K562 (cell line): ENCODE data around the gene RFC2. TPM values are rescaled to one million over a fixed set of nuclear protein-coding genes. Genes with fewer than 3 reads are reported as not detected.

Source experiments
- ATAC-seq: fragments of 200-7000 bp; cut with Tn5 transposase; 3 replicates; pipeline ENCODE4 v1.9.1; 2020; ENCODE audit warnings: moderate library complexity
- BruUV-seq: library from RNA; stranded (reverse); fragments of 400-500 nt; replicated peaks from 2 replicates; lab custom pipeline; 2021; lab: Mats Ljungman, UMichigan
- CTCF ChIA-PET: fragments of 300-600 bp; formaldehyde crosslinking; extraction: SDS; loops from one replicate; lab custom pipeline; 2021; ENCODE audit warnings: low intra/inter-chr PET ratio; lab: Yijun Ruan, JAX
- POLR2A ChIA-PET: fragments of 300-600, 350-650 bp; sonication (Branson Sonifier 250); formaldehyde crosslinking; extraction: SDS; loops from one replicate; lab custom pipeline; 2021; ENCODE audit warnings: antibody characterized with exemption, inconsistent platforms; lab: Yijun Ruan, JAX
- DNase-seq, 4 experiments: peaks; one replicate each; pipeline versions ENCODE4 v3.0.0 to v3.0.0-alpha.2; 2011 to 2018; ENCODE audit warnings: low spot score in 3 of 4, mixed read lengths in 3 of 4; ENCODE audit errors: extremely low read depth in 1 of 4
- FAIRE-seq: peaks from 2 replicates; lab custom pipeline; 2011; peaks lifted over from hg19 to GRCh38; lab: Jason Lieb, UNC
- H2AFZ ChIP-seq: 2 replicates; pipeline ENCODE4 v1.6.0; 2011; ENCODE audit warnings: low read depth, low read length, control low read depth, inconsistent platforms
- H3K27ac ChIP-seq: fragments of 200-600 bp; 3 replicates; pipeline ENCODE4 v1.8.0; 2011; ENCODE audit warnings: low read depth, mild to moderate bottlenecking, control low read depth, inconsistent platforms, low read length, moderate library complexity, mixed read lengths; ENCODE audit errors: extremely low read depth
- H3K27me3 ChIP-seq, 2 experiments: fragments of 300-600 bp in 1 of 2; 2 replicates in 1 of 2; 3 replicates in 1 of 2; pipeline versions ENCODE4 v1.6.0 to v1.8.0; 2011; ENCODE audit warnings: inconsistent platforms in 2 of 2, low read length in 2 of 2, mild to moderate bottlenecking in 1 of 2, mixed read lengths in 1 of 2, moderate library complexity in 1 of 2; ENCODE audit not compliant: control insufficient read depth in 2 of 2, insufficient read depth in 2 of 2
- H3K36me3 ChIP-seq: fragments of 300-600 bp; 3 replicates; pipeline ENCODE4 v1.8.0; 2011; ENCODE audit warnings: mild to moderate bottlenecking, low read length, inconsistent platforms; ENCODE audit not compliant: control insufficient read depth, insufficient read depth
- H3K4me1 ChIP-seq, 2 experiments: fragments of 200-600 bp in 1 of 2; replicated peaks in 1 of 2; 2 replicates in 1 of 2; 3 replicates in 1 of 2; pipeline versions ENCODE4 v1.5.1 to v1.8.0; 2011; ENCODE audit warnings: inconsistent platforms in 2 of 2, low read length in 2 of 2, mild to moderate bottlenecking in 1 of 2, mixed read lengths in 1 of 2, moderate library complexity in 1 of 2; ENCODE audit not compliant: control insufficient read depth in 2 of 2, insufficient read depth in 2 of 2
- H3K4me2 ChIP-seq: 2 replicates; pipeline ENCODE4 v1.6.1; 2011; ENCODE audit warnings: low read length, control low read depth, inconsistent platforms, mixed read lengths; ENCODE audit not compliant: insufficient read depth
- H3K4me3 ChIP-seq: fragments of 200-600 bp; sonication (generic), shearing (Covaris generic); 2 replicates; pipeline ENCODE4 v1.5.1; 2016; ENCODE audit warnings: control low read depth, inconsistent platforms
- H3K79me2 ChIP-seq: fragments of 200-600 bp; 3 replicates; pipeline ENCODE4 v1.8.0; 2011; ENCODE audit warnings: low read length, inconsistent platforms; ENCODE audit not compliant: control insufficient read depth, insufficient read depth
- H3K9ac ChIP-seq, 2 experiments: 2 replicates each; pipeline versions ENCODE4 v1.6.0 to v1.6.1; 2011; ENCODE audit warnings: low read depth in 2 of 2, low read length in 2 of 2, control low read depth in 1 of 2, inconsistent platforms in 1 of 2, mild to moderate bottlenecking in 1 of 2, mixed read lengths in 1 of 2; ENCODE audit not compliant: insufficient read depth in 1 of 2
- H3K9me1 ChIP-seq: one replicate; pipeline ENCODE4 v1.6.0; 2011; ENCODE audit warnings: inconsistent platforms, mild to moderate bottlenecking, low read length, moderate library complexity; ENCODE audit not compliant: control insufficient read depth, insufficient read depth
- H3K9me3 ChIP-seq: replicated peaks from 2 replicates; pipeline ENCODE4 v1.5.1; 2011; ENCODE audit warnings: low read depth, low read length, inconsistent platforms; ENCODE audit not compliant: control insufficient read depth, insufficient read depth
- H4K20me1 ChIP-seq: replicated peaks from 2 replicates; pipeline ENCODE4 v1.6.1; 2011; ENCODE audit warnings: low read length, inconsistent platforms, mixed read lengths; ENCODE audit not compliant: control insufficient read depth, insufficient read depth
- CREB3L1 ChIP-seq: fragments of 450-650 bp; IDR thresholded peaks from 2 replicates; pipeline ENCODE4 v1.6.1; 2014; ENCODE audit warnings: low read depth, mild to moderate bottlenecking, moderate library complexity, borderline replicate concordance
- DPF2 ChIP-seq: fragments of 450-650 bp; IDR thresholded peaks from 2 replicates; pipeline ENCODE4 v1.6.1; 2016
- NELFE ChIP-seq: IDR thresholded peaks from 2 replicates; pipeline ENCODE4 v1.6.1; 2011; ENCODE audit warnings: mild to moderate bottlenecking; ENCODE audit not compliant: insufficient read depth, insufficient read length
- NFYB ChIP-seq: IDR thresholded peaks from 2 replicates; pipeline ENCODE4 v1.6.1; 2011; ENCODE audit warnings: mild to moderate bottlenecking, moderate library complexity; ENCODE audit not compliant: insufficient read length; ENCODE audit errors: extremely low read depth
- NR2C2 ChIP-seq, 2 experiments: fragments of 200-800 bp in 1 of 2; sonication (Bioruptor generic) in 1 of 2; sonication (generic) in 1 of 2; formaldehyde crosslinking in 1 of 2; IDR thresholded peaks; 2 replicates each; pipeline versions ENCODE4 v1.6.1 to v1.8.0; 2016 to 2022; ENCODE audit warnings: mild to moderate bottlenecking in 1 of 2, missing compliant biosample characterization in 1 of 2, missing genetic modification characterization in 1 of 2, missing genetic modification reagents in 1 of 2
- SRSF1 ChIP-seq: fragments of 200-400 bp; formaldehyde crosslinking; IDR thresholded peaks from 2 replicates; pipeline ENCODE4 v1.6.1; 2017; ENCODE audit warnings: mild to moderate bottlenecking, low read depth, low read length, moderate library complexity
- TRIM28 ChIP-seq: fragments of 450-650 bp; IDR thresholded peaks from 2 replicates; pipeline ENCODE4 v1.6.1; 2017
- ZNF407 ChIP-seq: fragments of 450-650 bp; IDR thresholded peaks from 2 replicates; pipeline ENCODE4 v1.6.1; 2016; ENCODE audit warnings: low read depth
- ZZZ3 ChIP-seq: fragments of 450-650 bp; IDR thresholded peaks from 2 replicates; pipeline ENCODE4 v1.6.1; 2016; ENCODE audit warnings: antibody characterized with exemption, mild to moderate bottlenecking, moderate library complexity
- WGBS: fragments of 100-300 bp; shearing (Covaris generic); methylation state at CpG from one replicate; pipeline ENCODE4 v1.1.6; 2016; ENCODE audit warnings: low coverage, mixed read lengths; ENCODE audit not compliant: insufficient coverage; ENCODE audit errors: missing lambda C conversion rate; 5-methylcytosine and 5-hydroxymethylcytosine counted together
- in situ Hi-C: fragments of 300-500 bp; cut with MboI; formaldehyde crosslinking; loops from 4 replicates; pipeline ENCODE4 v1.15.0; 2018; ENCODE audit warnings: inconsistent platforms, mixed read lengths
- intact Hi-C: fragments of 100-400 bp; cut with micrococcal nuclease; formaldehyde crosslinking; loops from 2 replicates; pipeline ENCODE4 v1.14.2; 2022
- polyA plus RNA-seq, 8 experiments: library from polyadenylated mRNA; depleted of rRNA in 4 of 8; stranded (reverse) in 5 of 8; unstranded in 3 of 8; fragments of >200 nt; fragmentation: Nextera tagmentation in 2 of 8; fragmentation: Illumina TruSeq in 1 of 8; extraction: Ambion mirVana in 2 of 8; extraction: Trizol in 1 of 8; gene quantifications; 2 replicates each; pipeline versions ENCODE4 v1.2.1 to v1.2.3, GENCODE V29; 2011 to 2014; ENCODE audit warnings: inconsistent platforms in 1 of 8, missing spikeins in 1 of 8
- total RNA-seq, 7 experiments: library from RNA; depleted of rRNA in 6 of 7; stranded (reverse); fragments of >200 nt in 6 of 7; fragmentation: Illumina TruSeq in 2 of 7; extraction: Trizol in 2 of 7; gene quantifications; 2 replicates each; pipeline versions ENCODE4 v1.2.1 to v1.2.3, GENCODE V29; 2011 to 2021; ENCODE audit warnings: low replicate concordance in 1 of 7

RFC2 gene
- total and polyA plus RNA-seq, 9 of the 15 experiments (the other 6 are each of a cell fraction or from before 2014, with no cell fraction given), result 32.5 to 161 (median 102) TPM

DNA sequence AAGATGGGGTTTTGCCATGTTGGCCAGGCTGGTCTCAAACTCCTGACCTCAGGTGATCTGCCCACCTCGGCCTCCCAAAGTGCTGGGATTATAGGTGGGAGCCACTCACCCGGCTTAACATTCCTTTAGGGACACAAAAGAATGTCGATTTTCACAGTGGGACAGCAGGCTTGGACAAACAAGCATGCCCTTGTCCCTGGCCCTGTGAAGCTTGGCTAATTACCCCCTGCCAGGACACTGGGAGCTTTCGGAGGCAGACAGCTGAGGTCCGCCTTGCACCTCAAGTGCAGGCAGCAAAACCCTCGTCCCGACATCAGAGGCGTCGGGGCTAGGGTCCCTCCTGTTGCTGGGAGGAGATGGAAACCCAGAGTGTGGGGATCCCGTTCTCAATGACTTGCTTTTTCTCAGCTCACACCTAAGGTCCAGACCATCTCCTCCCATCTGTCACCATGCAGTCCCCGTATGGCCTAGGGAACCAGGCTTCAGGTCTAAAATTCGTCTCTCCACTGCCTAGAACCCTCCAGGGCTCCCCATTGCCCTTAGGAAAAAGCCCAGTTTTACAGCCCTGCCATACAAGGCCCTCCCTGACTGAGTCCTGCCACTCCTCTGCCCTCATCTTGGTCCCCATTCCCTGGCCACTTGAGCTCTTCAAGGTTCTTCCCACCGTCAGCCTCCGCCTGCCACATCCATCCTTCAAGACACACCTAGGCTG, 28.7 kb upstream of the RFC2 start:
- no peak overlapping the region for H3K4me2 ChIP-seq
- in situ Hi-C loops, result no loop called here
- intact Hi-C loops, result no loop called here
- CTCF ChIA-PET, result no interaction called here
- no peak overlapping the region for H3K27ac ChIP-seq
- no peaks in the 10 kb centered on the region for H4K20me1 ChIP-seq
- 60% methylated on average over 14 of the region's 14 CpGs for WGBS
- DNase-seq, result no peak
- no peaks in the 10 kb centered on the region for H3K9me3 ChIP-seq
- no peaks in the 10 kb centered on the region for H3K79me2 ChIP-seq
- no TSS peak for BruUV-seq
- peaks cover 11 to 17% of the 10 kb centered on the region in 2 experiments; a peak in 4 of 5 replicates for H3K4me1 ChIP-seq
- no peaks in the 10 kb centered on the region for H3K9me1 ChIP-seq
- H3K4me3 ChIP-seq, result no peak overlapping the region
- no peaks in the 10 kb centered on the region for H3K36me3 ChIP-seq
- H3K27me3 ChIP-seq, result no peaks in the 10 kb centered on the region
- TF ChIP-seq NFYB (no peak), DPF2 (no peak), ZNF407 (no peak), ZZZ3 (no peak), TRIM28 (no peak), NELFE (no peak), NR2C2 (CRISPR knock-in tag; IDR thresholded peaks at IDR 0.05) (no peak), NR2C2 (tag; IDR thresholded peaks at IDR 0.05) (no peak), CREB3L1 (no peak), SRSF1 (no peak)
- H2AFZ ChIP-seq, result no peak overlapping the region
- no peak overlapping the region for H3K9ac ChIP-seq
- no peak for ATAC-seq
- no peak for FAIRE-seq
- POLR2A ChIA-PET, result interaction anchor here (0.7 kb wide), 1 partner anchor 9 kb away, joined by 3 read pairs; no protein-coding TSS in a partner anchor
